HG02798 (cell line): ENCODE measurements around the gene SLC12A8.
"Not testable (repeated sequence)": the region's sequence is repeated elsewhere in the genome, so short reads cannot be mapped to it uniquely, and the experiment has no call there.

Experiments
- ATAC-seq: cut with Tn5 transposase; IDR thresholded peaks from one replicate; pipeline ENCODE4 v1.9.1; 2021; ENCODE audit warnings: mild to moderate bottlenecking; ENCODE audit not compliant: unreplicated experiment, poor library complexity

SLC12A8 gene

GRCh38 chr3:125090649-125091048, 121.9 kb downstream of the SLC12A8 start:
- no peak for ATAC-seq

GRCh38 chr3:125087768-125088391, 124.7 kb downstream of the SLC12A8 start:
- no peak for ATAC-seq

GRCh38 chr3:125085166-125085565, 127.4 kb downstream of the SLC12A8 start:
- ATAC-seq, result no peak

- no peak for ATAC-seq
Observed at GRCh38 chr3:125083776-125084175, 128.8 kb downstream of the SLC12A8 start.

DNA sequence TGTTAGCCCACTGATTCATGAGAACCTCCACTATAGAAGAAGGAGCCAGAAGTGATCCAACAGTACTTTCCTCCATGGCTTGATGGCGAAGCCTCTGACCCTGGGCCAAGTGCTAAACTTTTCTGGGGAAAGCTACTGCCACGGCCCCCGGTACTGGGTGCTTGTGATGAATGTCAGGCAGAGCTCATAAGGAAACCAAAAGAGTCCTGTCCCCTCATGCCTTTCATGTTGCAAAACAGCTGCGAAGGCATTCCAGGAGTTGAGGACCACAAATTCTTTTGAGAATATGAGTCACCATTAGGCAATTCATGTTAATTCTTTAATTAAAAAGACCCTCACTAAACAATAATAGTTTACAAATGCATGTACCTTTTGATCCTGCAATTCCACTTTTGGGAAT, 130.2 kb downstream of the SLC12A8 start:
- not testable (repeated sequence) for ATAC-seq

GRCh38 chr3:125080077-125080476, 132.5 kb downstream of the SLC12A8 start:
- ATAC-seq, result no peak

DNA sequence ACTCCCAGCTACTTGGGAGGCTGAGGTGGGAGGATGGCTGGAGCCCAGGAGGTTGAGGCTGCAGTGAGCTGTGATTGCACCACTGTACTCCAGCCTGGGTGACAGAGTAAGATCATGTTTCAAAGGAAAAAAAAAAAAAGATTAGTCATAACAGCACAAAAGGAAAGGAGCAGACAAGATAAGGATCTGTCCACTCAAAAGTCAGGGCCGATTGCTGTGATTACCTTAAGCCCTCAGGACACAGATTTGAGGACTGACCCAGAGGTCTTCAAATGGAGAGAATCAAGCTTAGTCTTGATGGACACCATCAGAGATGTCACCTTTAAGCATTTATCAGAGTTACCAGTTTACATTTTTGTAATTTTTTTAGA, 132.9 kb downstream of the SLC12A8 start:
- ATAC-seq, result no peak

- no peak for ATAC-seq
Observed at GRCh38 chr3:125078951-125079674, 133.4 kb downstream of the SLC12A8 start.

GRCh38 chr3:125077864-125078263, 134.7 kb downstream of the SLC12A8 start:
- ATAC-seq, result peak; percentile 39

DNA sequence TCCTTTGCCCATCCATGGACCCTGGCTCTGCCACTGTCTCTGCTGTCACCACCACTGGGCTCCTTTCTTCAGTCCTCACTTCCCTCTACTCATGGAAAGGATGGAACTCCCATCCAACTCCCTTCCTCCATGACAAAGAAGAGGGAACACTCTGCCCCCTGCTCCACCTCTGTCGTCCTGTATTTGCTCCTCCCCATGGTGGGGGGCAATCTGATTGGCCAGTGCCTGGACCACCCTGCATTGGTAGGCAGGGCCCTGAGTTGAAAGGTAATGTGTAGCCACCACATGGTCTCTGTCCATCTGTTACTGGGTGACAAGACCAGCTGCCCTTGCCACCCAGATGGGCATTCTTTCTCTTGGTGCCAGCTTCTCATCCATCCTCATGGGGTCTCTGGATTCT, 136.1 kb downstream of the SLC12A8 start:
- no peak for ATAC-seq

DNA sequence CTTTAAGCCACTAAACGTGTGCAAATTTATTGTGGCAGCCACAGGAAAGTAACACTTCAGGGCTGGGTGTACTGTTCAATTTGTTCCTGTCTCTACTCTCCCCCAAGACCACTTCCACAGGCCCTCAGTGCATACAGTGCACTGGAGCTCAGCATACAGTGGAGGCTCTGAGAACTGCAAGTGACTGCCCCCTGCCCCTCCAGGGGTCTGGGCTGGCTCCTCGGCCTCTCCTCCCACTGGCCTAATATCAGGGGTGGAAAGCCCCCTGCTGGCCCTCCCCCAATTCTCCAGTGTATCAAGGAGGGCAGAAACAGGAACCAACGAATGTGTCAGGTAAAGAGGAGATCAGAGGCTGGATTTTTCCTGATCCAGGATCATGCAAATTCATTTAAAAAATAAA, 136.8 kb downstream of the SLC12A8 start:
- no peak for ATAC-seq

- ATAC-seq, result no peak
Observed at GRCh38 chr3:125073390-125073905, 139.1 kb downstream of the SLC12A8 start.

- ATAC-seq, result no peak
Observed at GRCh38 chr3:125072749-125073389, 139.7 kb downstream of the SLC12A8 start.

- no peak for ATAC-seq
Observed at GRCh38 chr3:125072301-125072700, 140.2 kb downstream of the SLC12A8 start.

GRCh38 chr3:125069968-125070745, 142.4 kb downstream of the SLC12A8 start:
- ATAC-seq, result no peak

- ATAC-seq, result no peak
Observed at GRCh38 chr3:125069452-125069851, 143.1 kb downstream of the SLC12A8 start.

DNA sequence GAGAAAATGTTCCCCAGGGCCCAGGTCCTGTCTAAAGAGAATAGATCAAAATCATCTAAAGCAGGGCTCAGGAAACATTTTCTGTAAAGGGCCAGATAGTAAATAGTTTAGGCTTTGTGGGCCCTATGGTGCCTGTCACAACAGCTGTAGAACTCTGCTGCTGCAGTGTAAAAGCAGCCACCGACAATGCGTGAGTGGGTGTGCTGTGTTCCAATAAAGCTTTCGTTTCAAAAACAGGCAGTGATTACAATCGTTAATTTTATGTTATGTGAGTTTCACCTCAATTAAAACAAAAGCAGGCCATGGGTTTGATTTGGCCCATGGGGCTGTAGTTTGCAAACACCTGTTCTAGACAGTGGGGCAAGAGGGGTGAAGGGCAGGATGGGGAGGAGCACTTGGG, 144.3 kb downstream of the SLC12A8 start:
- ATAC-seq, result no peak

GRCh38 chr3:125067225-125067624, 145.3 kb downstream of the SLC12A8 start:
- ATAC-seq, result no peak

DNA sequence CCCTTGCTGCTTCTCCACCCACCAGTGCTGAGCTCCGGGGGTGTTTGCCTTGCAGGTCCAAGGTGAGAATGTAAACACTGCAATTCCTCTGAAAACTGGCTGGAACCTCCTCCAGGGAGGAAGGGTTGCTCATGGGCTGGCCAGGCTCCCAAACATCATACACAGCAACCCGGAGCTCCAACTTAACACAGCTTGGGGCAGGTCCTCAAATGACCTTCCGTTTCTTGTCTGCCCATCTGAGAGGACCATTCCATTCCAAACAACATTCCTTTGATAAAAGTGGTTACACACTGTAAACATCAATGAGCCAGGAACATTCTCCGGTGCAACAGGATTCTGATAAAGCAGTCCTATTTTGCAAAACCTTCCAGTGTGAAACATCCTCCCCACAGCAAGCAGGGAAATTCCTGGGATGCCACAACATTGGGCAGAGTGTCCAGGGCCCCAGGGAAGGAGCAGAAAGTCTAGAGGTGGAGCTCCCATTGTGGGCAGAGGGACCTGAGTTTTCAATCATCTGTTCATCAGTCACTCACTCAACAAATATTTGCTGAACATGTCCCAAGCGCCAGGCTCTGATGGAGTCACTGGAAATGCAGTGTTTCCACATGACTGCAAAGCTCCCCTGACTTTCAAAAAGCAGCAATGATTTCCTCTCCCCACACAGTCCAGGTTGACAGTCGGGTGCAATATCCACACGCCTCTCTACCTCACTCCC, 149.5 kb downstream of the SLC12A8 start:
- ATAC-seq, result no peak

DNA sequence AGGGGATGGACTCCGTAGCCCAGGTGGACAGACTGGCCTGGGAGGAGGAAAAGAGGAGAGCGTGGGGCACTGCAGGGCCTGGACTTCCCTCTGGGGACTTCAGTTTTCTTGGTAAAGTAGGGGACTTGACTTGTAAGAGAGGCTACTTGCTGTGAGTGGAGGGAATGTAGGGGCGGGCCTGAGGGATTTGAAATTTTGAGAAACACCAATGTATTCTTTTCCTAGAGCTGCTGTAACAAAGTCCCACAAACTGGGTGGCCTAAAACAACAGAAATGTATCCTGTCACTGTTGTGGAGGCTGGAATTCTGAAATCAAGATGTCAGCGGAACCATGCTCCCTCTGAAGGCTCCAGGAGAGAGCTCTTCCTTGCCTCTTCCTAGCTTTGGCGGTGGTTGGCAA, 150.9 kb downstream of the SLC12A8 start:
- no peak for ATAC-seq
